Kidney (tissue), 14 donors: ENCODE data around the gene SRSF9. TPM values are rescaled to one million over a fixed set of nuclear protein-coding genes. Genes with fewer than 3 reads are reported as not detected.
"Not testable (repeated sequence)": the region's sequence is repeated elsewhere in the genome, so short reads cannot be mapped to it uniquely, and the experiment has no call there.

Experiments used
- DNase-seq, 5 donors: peaks; one replicate each; pipeline ENCODE4 v3.0.0-alpha.2; 2013 to 2020
- FAIRE-seq: peaks from 2 replicates; lab custom pipeline; 2012; peaks lifted over from hg19 to GRCh38; lab: Jason Lieb, UNC
- H3K27ac ChIP-seq, 2 donors: one replicate each; pipeline ENCODE4 v1.7.0; 2013; ENCODE audit warnings: low read depth in 2 of 2, low read length in 2 of 2, inconsistent platforms in 1 of 2
- H3K27me3 ChIP-seq: one replicate; pipeline ENCODE4 v1.7.1; 2013; ENCODE audit warnings: low read length, inconsistent platforms; ENCODE audit not compliant: control insufficient read depth, insufficient read depth
- H3K36me3 ChIP-seq, 3 donors: one replicate each; pipeline versions ENCODE4 v1.7.0 to v1.7.1; 2013; ENCODE audit warnings: low read length in 3 of 3, control low read depth in 1 of 3, inconsistent platforms in 1 of 3; ENCODE audit not compliant: insufficient read depth in 3 of 3, control insufficient read depth in 2 of 3
- H3K4me1 ChIP-seq, 3 donors: one replicate each; pipeline versions ENCODE4 v1.7.0 to v1.7.1; 2013; ENCODE audit warnings: low read length in 3 of 3, inconsistent platforms in 1 of 3, low read depth in 1 of 3; ENCODE audit not compliant: control insufficient read depth in 2 of 3, insufficient read depth in 2 of 3
- H3K4me3 ChIP-seq, 3 donors: one replicate each; pipeline versions ENCODE4 v1.7.0 to v1.8.1; 2013; ENCODE audit warnings: low read length in 3 of 3, control low read depth in 1 of 3, inconsistent platforms in 1 of 3
- H3K9ac ChIP-seq, 3 donors: one replicate each; pipeline versions ENCODE4 v1.7.0 to v1.7.1; 2013; ENCODE audit warnings: low read length in 3 of 3, control low read depth in 1 of 3, inconsistent platforms in 1 of 3
- H3K9me3 ChIP-seq, 3 donors: one replicate each; pipeline versions ENCODE4 v1.7.0 to v1.7.1; 2013; ENCODE audit warnings: low read length in 3 of 3, control low read depth in 1 of 3, inconsistent platforms in 1 of 3; ENCODE audit not compliant: control insufficient read depth in 2 of 3, insufficient read depth in 1 of 3
- intact Hi-C: fragments of 100-400 bp; cut with DNase I; formaldehyde crosslinking; loops from one replicate; pipeline ENCODE4 v1.11.1; 2022
- polyA plus RNA-seq: library from polyadenylated mRNA; stranded (reverse); fragments of 350-450 nt; fragmentation: Illumina TruSeq; extraction: RNeasy Lipid Tissue Mini Kit (QIAGEN cat#74804); gene quantifications from one replicate; pipeline ENCODE4 v1.2.3, GENCODE V29; 2014; ENCODE audit warnings: low read depth, low replicate concordance; ENCODE audit not compliant: insufficient read depth
- total RNA-seq: library from RNA; stranded (reverse); fragmentation: NEBNext Ultra II Directional; extraction: Animal tissue kit (Norgen Biotek cat#: 25700); gene quantifications from one replicate; pipeline ENCODE4 v1.2.1, GENCODE V29; 2021
- TF ChIP-seq, protein P1 (sequence below): IDR thresholded peaks from 3 replicates; pipeline ENCODE4 v1.5.1; 2012; ENCODE audit warnings: mild to moderate bottlenecking, moderate library complexity, borderline replicate concordance; ENCODE audit not compliant: insufficient read depth; ENCODE audit errors: extremely low read depth
- donor health status: control.
- donor health status: control.
- donor health status: control.
- donor health status: control.
- donor health status: control.
- donor health status: DM: yes; HTN: yes; CAD: no.
- donor health status: Normal renal cell carcinoma (clear cell type).

Gene SRSF9
- total and polyA plus RNA-seq, 2 donors from 2014 or later = 144 to 151 TPM

DNA sequence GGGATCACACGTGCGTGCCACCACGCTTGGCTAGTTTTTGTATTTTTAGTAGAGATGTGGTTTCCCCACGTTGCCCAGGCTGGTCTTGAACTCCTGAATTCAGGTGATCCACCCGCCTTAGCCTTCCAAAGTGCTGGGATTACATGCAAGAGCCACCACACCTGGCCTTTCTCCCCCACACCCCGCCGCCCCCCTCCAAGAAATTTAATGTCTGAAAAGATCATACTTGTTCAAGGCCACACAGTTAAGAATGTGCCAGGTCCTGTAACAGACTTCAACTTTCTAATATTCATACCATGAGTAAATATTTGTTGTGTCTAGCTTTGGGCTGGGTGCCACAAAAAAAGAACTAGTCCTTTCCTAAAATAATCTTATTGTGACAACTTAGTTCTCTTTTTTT lies 14.2 kb downstream of the SRSF9 start:
- Histone ChIP-seq H3K9ac (no peak overlapping the region), H3K36me3 (peaks cover 9 to 26% (median 22%) of the 10 kb centered on the region in 3 donors), H3K27ac (no peak overlapping the region), H3K9me3 (no peaks in the 10 kb centered on the region), H3K4me3 (no peak overlapping the region), H3K4me1 (no peaks in the 10 kb centered on the region), H3K27me3 (no peaks in the 10 kb centered on the region)
- DNase-seq = no peak
- TF ChIP-seq, protein P1, sequence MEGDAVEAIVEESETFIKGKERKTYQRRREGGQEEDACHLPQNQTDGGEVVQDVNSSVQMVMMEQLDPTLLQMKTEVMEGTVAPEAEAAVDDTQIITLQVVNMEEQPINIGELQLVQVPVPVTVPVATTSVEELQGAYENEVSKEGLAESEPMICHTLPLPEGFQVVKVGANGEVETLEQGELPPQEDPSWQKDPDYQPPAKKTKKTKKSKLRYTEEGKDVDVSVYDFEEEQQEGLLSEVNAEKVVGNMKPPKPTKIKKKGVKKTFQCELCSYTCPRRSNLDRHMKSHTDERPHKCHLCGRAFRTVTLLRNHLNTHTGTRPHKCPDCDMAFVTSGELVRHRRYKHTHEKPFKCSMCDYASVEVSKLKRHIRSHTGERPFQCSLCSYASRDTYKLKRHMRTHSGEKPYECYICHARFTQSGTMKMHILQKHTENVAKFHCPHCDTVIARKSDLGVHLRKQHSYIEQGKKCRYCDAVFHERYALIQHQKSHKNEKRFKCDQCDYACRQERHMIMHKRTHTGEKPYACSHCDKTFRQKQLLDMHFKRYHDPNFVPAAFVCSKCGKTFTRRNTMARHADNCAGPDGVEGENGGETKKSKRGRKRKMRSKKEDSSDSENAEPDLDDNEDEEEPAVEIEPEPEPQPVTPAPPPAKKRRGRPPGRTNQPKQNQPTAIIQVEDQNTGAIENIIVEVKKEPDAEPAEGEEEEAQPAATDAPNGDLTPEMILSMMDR = no peak
- intact Hi-C loops = no loop called here
- no peak for FAIRE-seq

DNA sequence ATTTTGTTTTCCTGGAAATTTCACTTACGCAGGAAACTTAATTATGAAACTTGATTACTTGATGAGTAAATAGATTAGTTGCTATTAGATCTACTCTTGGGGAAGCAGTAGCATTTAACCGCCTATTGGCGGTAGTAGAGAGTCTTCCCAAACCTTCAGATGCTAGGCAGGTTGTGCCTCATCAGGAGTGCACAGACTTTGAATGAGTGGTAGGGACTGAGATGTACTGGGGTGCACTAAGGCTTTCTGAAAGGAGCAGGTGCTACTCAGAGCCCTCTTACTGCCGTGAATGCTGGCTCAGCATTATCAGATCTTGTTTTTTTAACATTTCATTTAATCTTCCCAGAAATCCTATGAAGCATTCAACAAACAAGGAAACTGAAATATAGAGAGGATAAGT lies 15.6 kb downstream of the SRSF9 start:
- Histone ChIP-seq H3K27ac (no peak overlapping the region), H3K9ac (no peak overlapping the region), H3K27me3 (no peaks in the 10 kb centered on the region), H3K9me3 (no peaks in the 10 kb centered on the region), H3K4me3 (no peak overlapping the region), H3K4me1 (peaks cover 0 to 3% (median 3%) of the 10 kb centered on the region in 3 donors), H3K36me3 (peaks cover 6 to 19% (median 16%) of the 10 kb centered on the region in 3 donors)
- TF ChIP-seq, protein P1 = peak; percentile 29
- FAIRE-seq (no peak), DNase-seq (no peak)
- intact Hi-C loops = no loop called here

DNA sequence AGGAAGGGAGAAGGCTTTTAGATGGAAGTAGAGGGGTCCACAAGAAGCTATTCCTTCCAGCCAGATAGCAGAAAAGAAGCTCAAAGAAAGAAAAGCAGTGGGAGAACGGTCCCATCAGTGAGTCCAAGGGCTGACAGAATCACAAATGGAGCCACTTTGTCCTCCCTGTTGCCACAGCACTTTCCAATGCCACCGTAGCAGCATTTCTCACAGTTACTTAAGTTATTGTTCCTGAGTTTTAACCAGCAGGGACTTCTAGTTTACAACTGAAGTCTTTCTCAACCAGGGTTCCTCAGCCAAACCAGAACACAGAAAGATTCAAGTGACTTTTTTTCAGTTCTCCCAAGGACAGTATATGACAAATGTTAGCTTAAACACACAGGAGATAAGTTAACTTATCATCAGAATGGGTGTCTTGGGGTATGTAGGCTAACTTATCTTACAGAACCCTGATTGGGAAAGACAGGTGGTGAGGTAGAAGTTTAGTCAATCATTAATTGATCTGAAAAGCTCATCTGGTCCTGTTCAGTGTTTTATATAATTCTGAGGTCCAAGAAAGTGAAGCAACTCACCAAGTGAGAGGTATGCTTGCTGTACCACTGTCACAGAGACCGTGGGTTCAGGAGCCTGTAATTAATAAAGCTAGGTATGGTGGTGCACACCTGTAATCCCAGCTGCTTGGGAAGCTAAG lies 16.3 kb downstream of the SRSF9 start:
- Histone ChIP-seq H3K4me1 (peaks cover 0 to 3% (median 3%) of the 10 kb centered on the region in 3 donors), H3K27me3 (no peaks in the 10 kb centered on the region), H3K9ac (no peak overlapping the region), H3K9me3 (no peaks in the 10 kb centered on the region), H3K27ac (no peak overlapping the region), H3K4me3 (no peak overlapping the region), H3K36me3 (peaks cover 6 to 18% (median 16%) of the 10 kb centered on the region in 3 donors)
- intact Hi-C loops = no loop called here
- TF ChIP-seq, protein P1 = no peak
- FAIRE-seq (no peak), DNase-seq (no peak)

DNA sequence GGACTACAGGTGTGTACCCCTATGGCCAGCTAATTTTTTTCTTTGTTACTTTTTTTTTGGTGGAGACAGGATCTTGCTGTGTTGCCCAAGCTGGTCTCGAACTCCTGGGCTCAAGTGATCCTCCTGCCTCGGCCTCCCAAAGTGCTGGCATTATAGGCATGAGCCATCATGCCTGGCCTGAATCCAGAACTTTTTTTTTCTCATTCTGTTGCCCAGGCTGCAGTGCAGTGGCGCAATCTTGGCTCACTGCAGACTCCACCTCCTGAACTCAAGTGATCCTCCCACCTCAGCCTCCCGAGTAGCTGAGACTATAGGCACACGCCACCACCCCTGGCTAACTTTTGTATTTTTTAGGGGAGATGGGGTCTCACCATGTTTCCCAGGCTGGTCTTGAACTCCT lies 17.0 kb downstream of the SRSF9 start:
- H3K9me3 ChIP-seq, DNase-seq, intact Hi-C loops, FAIRE-seq, H3K4me1 ChIP-seq, H3K4me3 ChIP-seq, H3K27ac ChIP-seq, H3K9ac ChIP-seq, H3K27me3 ChIP-seq: not testable (repeated sequence)
- H3K36me3 ChIP-seq = peaks cover 6 to 18% (median 16%) of the 10 kb centered on the region in 3 donors
